Endothelial cell of umbilical vein (primary cell): ENCODE measurements around the gene CNTNAP2. TPM values are rescaled to one million over a fixed set of nuclear protein-coding genes. Genes with fewer than 3 reads are reported as not detected.

Experiments
- BruUV-seq: library from RNA; stranded (reverse); fragments of 400-500 nt; replicated peaks from 2 replicates; lab custom pipeline; 2021; lab: Mats Ljungman, UMichigan
- CTCF ChIA-PET: fragments of 300-600, 350-600 bp; sonication (Branson Sonifier 250); formaldehyde crosslinking; loops from one replicate; lab custom pipeline; 2021; ENCODE audit warnings: antibody characterized with exemption, inconsistent platforms; lab: Charles Lee
- POLR2A ChIA-PET: fragments of 300-600, 350-600 bp; sonication (Branson Sonifier 250); formaldehyde crosslinking; loops from one replicate; lab custom pipeline; 2021; ENCODE audit warnings: antibody characterized with exemption, inconsistent platforms; lab: Charles Lee
- DNase-seq: peaks from one replicate; pipeline ENCODE4 v3.0.0-alpha.2; 2011; ENCODE audit warnings: low read depth, low spot score
- FAIRE-seq: peaks from 2 replicates; lab custom pipeline; 2011; peaks lifted over from hg19 to GRCh38; lab: Jason Lieb, UNC
- H2AFZ ChIP-seq: 2 replicates; pipeline ENCODE4 v1.6.0; 2012; ENCODE audit warnings: low read depth, low read length, control low read depth, inconsistent platforms
- H3K27ac ChIP-seq: 2 replicates; pipeline ENCODE4 v1.5.1; 2011; ENCODE audit warnings: low read depth, mild to moderate bottlenecking, control low read depth, low read length, moderate library complexity; ENCODE audit not compliant: insufficient read depth
- H3K27me3 ChIP-seq, 2 experiments: 2 replicates each; pipeline versions ENCODE4 v1.6.0 to v1.6.1; 2011; ENCODE audit warnings: low read length in 2 of 2, mixed read lengths in 1 of 2; ENCODE audit not compliant: control insufficient read depth in 2 of 2, insufficient read depth in 2 of 2
- H3K36me3 ChIP-seq, 2 experiments: 2 replicates in 1 of 2; 3 replicates in 1 of 2; pipeline ENCODE4 v1.5.1; 2011; ENCODE audit warnings: low read length in 2 of 2, mild to moderate bottlenecking in 1 of 2, moderate library complexity in 1 of 2; ENCODE audit not compliant: control insufficient read depth in 2 of 2, insufficient read depth in 2 of 2; ENCODE audit errors: extremely low read depth in 1 of 2
- H3K4me1 ChIP-seq: 3 replicates; pipeline ENCODE4 v1.5.1; 2011; ENCODE audit warnings: mild to moderate bottlenecking, low read length; ENCODE audit not compliant: control insufficient read depth, insufficient read depth; ENCODE audit errors: extremely low read depth
- H3K4me2 ChIP-seq: 2 replicates; pipeline ENCODE4 v1.6.1; 2011; ENCODE audit warnings: low read length, control low read depth, mixed read lengths; ENCODE audit not compliant: insufficient read depth
- H3K4me3 ChIP-seq, 3 experiments: fragments of 200-600 bp in 1 of 3; sonication (generic), shearing (Covaris generic) in 1 of 3; replicated peaks in 1 of 3; 2 replicates each; pipeline ENCODE4 v1.5.1; 2011 to 2016; ENCODE audit warnings: control low read depth in 3 of 3, low read length in 3 of 3, mild to moderate bottlenecking in 2 of 3, inconsistent platforms in 1 of 3, low read depth in 1 of 3, moderate library complexity in 1 of 3; ENCODE audit not compliant: insufficient read depth in 1 of 3
- H3K79me2 ChIP-seq: 2 replicates; pipeline ENCODE4 v1.6.0; 2012; ENCODE audit warnings: low read length, inconsistent platforms; ENCODE audit not compliant: control insufficient read depth, insufficient read depth
- H3K9ac ChIP-seq: replicated peaks from 2 replicates; pipeline ENCODE3; 2011; ENCODE audit warnings: low read length, control low read depth; ENCODE audit not compliant: insufficient read depth; ENCODE audit errors: extremely low read depth
- H3K9me1 ChIP-seq: replicated peaks from 3 replicates; pipeline ENCODE4 v1.6.0; 2011; ENCODE audit warnings: mild to moderate bottlenecking, low read length; ENCODE audit not compliant: control insufficient read depth, insufficient read depth; ENCODE audit errors: extremely low read depth
- H3K9me3 ChIP-seq: replicated peaks from 2 replicates; pipeline ENCODE4 v1.5.1; 2012; ENCODE audit warnings: low read length, inconsistent platforms; ENCODE audit not compliant: control insufficient read depth, insufficient read depth
- H4K20me1 ChIP-seq: replicated peaks from 2 replicates; pipeline ENCODE3; 2011; ENCODE audit warnings: mild to moderate bottlenecking, low read length; ENCODE audit not compliant: control insufficient read depth, insufficient read depth; ENCODE audit errors: extremely low read depth
- EZH2 ChIP-seq: IDR thresholded peaks from 2 replicates; pipeline ENCODE4 v1.6.1; 2012; ENCODE audit warnings: borderline replicate concordance, low read depth, mild to moderate bottlenecking, moderate library complexity, low read length, inconsistent platforms; ENCODE audit not compliant: severe bottlenecking
- FOS ChIP-seq: IDR thresholded peaks from 2 replicates; pipeline ENCODE4 v1.6.1; 2011; ENCODE audit warnings: mild to moderate bottlenecking, low read length, moderate library complexity, borderline replicate concordance; ENCODE audit not compliant: insufficient read depth
- GATA2 ChIP-seq: IDR thresholded peaks from 2 replicates; pipeline ENCODE4 v1.7.0; 2011; ENCODE audit warnings: low read depth, mild to moderate bottlenecking, moderate library complexity, mixed read lengths, low read length; ENCODE audit not compliant: insufficient read length, insufficient read depth
- JUN ChIP-seq: IDR thresholded peaks from 2 replicates; pipeline ENCODE4 v1.6.1; 2011; ENCODE audit warnings: borderline replicate concordance, low read depth; ENCODE audit not compliant: insufficient read length, insufficient read depth
- MYC ChIP-seq: IDR thresholded peaks from one replicate; pipeline ENCODE4 v1.6.1; 2011; ENCODE audit warnings: mild to moderate bottlenecking, low read depth, low read length
- dilution Hi-C: fragments of 300-500 bp; cut with MboI; formaldehyde crosslinking; loops from one replicate; pipeline ENCODE4 v1.15.0; 2019; ENCODE audit warnings: low sequenced_read_pairs; ENCODE audit not compliant: extremely low pct_ligation_motif_present
- intact Hi-C: fragments of 100-400 bp; cut with micrococcal nuclease; formaldehyde crosslinking; loops from one replicate; pipeline ENCODE4 v1.10.0; 2022
- polyA plus RNA-seq, 4 experiments: library from polyadenylated mRNA; depleted of rRNA in 3 of 4; stranded (reverse) in 3 of 4; unstranded in 1 of 4; fragments of >200 nt; gene quantifications; 2 replicates each; pipeline versions ENCODE4 v1.2.1 to v1.2.3, GENCODE V29; 2011 to 2012; ENCODE audit warnings: missing spikeins in 1 of 4
- total RNA-seq: library from RNA; stranded (reverse); gene quantifications from 2 replicates; pipeline ENCODE4 v1.2.3, GENCODE V29; 2021
- TF ChIP-seq, protein P1 (sequence below), 2 donors: IDR thresholded peaks; 1 replicate in 1 of 2; 2 replicates in 1 of 2; pipeline ENCODE4 v1.5.1; 2011; ENCODE audit warnings: low read length in 2 of 2, mild to moderate bottlenecking in 2 of 2, moderate library complexity in 2 of 2, control low read depth in 1 of 2, inconsistent platforms in 1 of 2, low read depth in 1 of 2; ENCODE audit not compliant: insufficient read depth in 1 of 2; ENCODE audit errors: extremely low read depth in 1 of 2
- TF ChIP-seq, protein P2 (sequence below): IDR thresholded peaks from 2 replicates; pipeline ENCODE4 v1.6.1; 2011; ENCODE audit not compliant: insufficient read depth, insufficient read length

The CNTNAP2 gene
- total and polyA plus RNA-seq, 2 donors (not counting 3 experiments of a cell fraction or from before 2014, with no cell fraction given): not detected

DNA sequence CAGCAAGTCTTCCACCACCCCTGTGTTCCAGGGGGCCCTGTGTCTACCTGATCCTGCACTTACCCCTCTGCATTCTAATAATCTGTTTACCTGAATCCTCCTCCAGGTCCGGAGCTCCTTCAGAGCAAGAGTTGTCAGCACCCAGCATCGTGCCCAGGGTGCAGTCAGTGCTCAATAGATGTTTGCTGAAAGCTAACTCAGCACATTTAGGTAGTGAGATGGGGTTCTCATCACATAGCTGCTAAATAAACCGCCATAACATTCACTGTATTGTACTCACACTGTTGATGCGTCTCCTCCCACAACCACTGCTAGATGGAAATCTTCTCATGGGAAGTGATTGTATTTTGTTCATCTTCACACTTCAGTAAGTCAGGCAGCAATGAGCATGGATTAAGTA is 2097.5 kb downstream of the CNTNAP2 start:
- intact Hi-C loops: no loop called here
- H3K36me3 ChIP-seq: no peaks in the 10 kb centered on the region
- no peaks in the 10 kb centered on the region for H3K4me1 ChIP-seq
- POLR2A ChIA-PET: no interaction called here
- dilution Hi-C loops: no loop called here
- no peak overlapping the region for H2AFZ ChIP-seq
- DNase-seq (no peak), FAIRE-seq (no peak)
- H3K4me2 ChIP-seq: no peak overlapping the region
- no peaks in the 10 kb centered on the region for H3K9me1 ChIP-seq
- H3K9me3 ChIP-seq: peaks cover 3% of the 10 kb centered on the region
- H3K9ac ChIP-seq: no peak overlapping the region
- no peaks in the 10 kb centered on the region for H4K20me1 ChIP-seq
- no TSS peak for BruUV-seq
- H3K79me2 ChIP-seq: no peaks in the 10 kb centered on the region
- CTCF ChIA-PET: no interaction called here
- no peak overlapping the region for H3K4me3 ChIP-seq
- no peak overlapping the region for H3K27ac ChIP-seq
- no peaks in the 10 kb centered on the region for H3K27me3 ChIP-seq
- TF ChIP-seq EZH2 (no peak), GATA2 (no peak), MYC (no peak), FOS (no peak), JUN (no peak)
- TF ChIP-seq, protein P1, sequence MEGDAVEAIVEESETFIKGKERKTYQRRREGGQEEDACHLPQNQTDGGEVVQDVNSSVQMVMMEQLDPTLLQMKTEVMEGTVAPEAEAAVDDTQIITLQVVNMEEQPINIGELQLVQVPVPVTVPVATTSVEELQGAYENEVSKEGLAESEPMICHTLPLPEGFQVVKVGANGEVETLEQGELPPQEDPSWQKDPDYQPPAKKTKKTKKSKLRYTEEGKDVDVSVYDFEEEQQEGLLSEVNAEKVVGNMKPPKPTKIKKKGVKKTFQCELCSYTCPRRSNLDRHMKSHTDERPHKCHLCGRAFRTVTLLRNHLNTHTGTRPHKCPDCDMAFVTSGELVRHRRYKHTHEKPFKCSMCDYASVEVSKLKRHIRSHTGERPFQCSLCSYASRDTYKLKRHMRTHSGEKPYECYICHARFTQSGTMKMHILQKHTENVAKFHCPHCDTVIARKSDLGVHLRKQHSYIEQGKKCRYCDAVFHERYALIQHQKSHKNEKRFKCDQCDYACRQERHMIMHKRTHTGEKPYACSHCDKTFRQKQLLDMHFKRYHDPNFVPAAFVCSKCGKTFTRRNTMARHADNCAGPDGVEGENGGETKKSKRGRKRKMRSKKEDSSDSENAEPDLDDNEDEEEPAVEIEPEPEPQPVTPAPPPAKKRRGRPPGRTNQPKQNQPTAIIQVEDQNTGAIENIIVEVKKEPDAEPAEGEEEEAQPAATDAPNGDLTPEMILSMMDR (IDR thresholded peaks at IDR 0.05; ENCODE audit: extremely low read depth in 1 of 2, insufficient read depth in 1 of 2, low read depth in 1 of 2, low read length in 2 of 2): no peak
- TF ChIP-seq, protein P2, sequence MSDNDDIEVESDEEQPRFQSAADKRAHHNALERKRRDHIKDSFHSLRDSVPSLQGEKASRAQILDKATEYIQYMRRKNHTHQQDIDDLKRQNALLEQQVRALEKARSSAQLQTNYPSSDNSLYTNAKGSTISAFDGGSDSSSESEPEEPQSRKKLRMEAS: no peak
